GM18505 (cell line): ENCODE results near the gene HSFY1.
"Not testable (repeated sequence)": the region's sequence is repeated elsewhere in the genome, so short reads cannot be mapped to it uniquely, and the experiment has no call there.

ENCODE experiments used
- ATAC-seq: cut with Tn5 transposase; IDR thresholded peaks from one replicate; pipeline ENCODE4 v1.9.1; 2021; ENCODE audit not compliant: unreplicated experiment

HSFY1 gene

GRCh38 chrY:18546420-18546819 lies at the start of gene HSFY1:
TSS of gene HSFY1 (plus strand) at chrY:18546720. CDS start at chrY:18546788, 68 bp downstream.
- not testable (repeated sequence) for ATAC-seq

GRCh38 chrY:18504266-18504665 lies 42.3 kb upstream of the HSFY1 start:
- not testable (repeated sequence) for ATAC-seq

- not testable (repeated sequence) for ATAC-seq
These were observed 15.4 kb upstream of the HSFY1 start for GRCh38 chrY:18530995-18531655.

GRCh38 chrY:18538952-18539351 lies 7.6 kb upstream of the HSFY1 start:
- not testable (repeated sequence) for ATAC-seq

GRCh38 chrY:18553132-18553531 lies 6.6 kb downstream of the HSFY1 start:
- ATAC-seq = not testable (repeated sequence)

GRCh38 chrY:18565915-18566314 lies 19.4 kb downstream of the HSFY1 start:
- not testable (repeated sequence) for ATAC-seq
